A549 (cell line): ENCODE results near the gene RGN. TPM values are rescaled to one million over a fixed set of nuclear protein-coding genes. Genes with fewer than 3 reads are reported as not detected.
"Not testable (repeated sequence)": the region's sequence is repeated elsewhere in the genome, so short reads cannot be mapped to it uniquely, and the experiment has no call there.

Experiments used
- ATAC-seq, 2 experiments: fragments of 200-7000 bp in 1 of 2; fragments of >200 bp in 1 of 2; cut with Nextera tagmentation in 1 of 2; cut with Tn5 transposase in 1 of 2; 3 replicates each; pipeline versions ENCODE4 v1.8.0 to v1.9.1; 2018 to 2020; ENCODE audit warnings: mild to moderate bottlenecking in 1 of 2, moderate library complexity in 1 of 2
- CTCF ChIA-PET: fragments of 300-600 bp; sonication (Branson Sonifier 250); formaldehyde crosslinking; extraction: SDS; loops from one replicate; lab custom pipeline; 2021; ENCODE audit warnings: antibody characterized with exemption, inconsistent platforms; lab: Yijun Ruan, JAX
- POLR2A ChIA-PET: fragments of 350-600 bp; formaldehyde crosslinking; extraction: SDS; loops from one replicate; lab custom pipeline; 2021; ENCODE audit warnings: antibody characterized with exemption, inconsistent platforms; lab: Yijun Ruan, JAX
- DNase-seq, 2 experiments: peaks; one replicate each; pipeline versions ENCODE4 v3.0.0 to v3.0.0-alpha.2; 2011 to 2016; ENCODE audit warnings: low read depth in 1 of 2, low spot score in 1 of 2
- FAIRE-seq: peaks from 2 replicates; lab custom pipeline; 2011; peaks lifted over from hg19 to GRCh38; lab: Jason Lieb, UNC
- H3K27ac ChIP-seq, 2 experiments: fragments of >200 bp; sonication (Bioruptor Twin); formaldehyde crosslinking; 3 replicates each; pipeline ENCODE4 v1.5.1; 2016 to 2017
- H3K4me1 ChIP-seq: fragments of >200 bp; sonication (Bioruptor Twin); formaldehyde crosslinking; 3 replicates; pipeline ENCODE4 v1.6.1; 2016
- H3K4me2 ChIP-seq: fragments of >200 bp; sonication (Bioruptor Twin); formaldehyde crosslinking; 3 replicates; pipeline ENCODE4 v1.6.1; 2016
- H3K4me3 ChIP-seq: fragments of >200 bp; sonication (Bioruptor Twin); formaldehyde crosslinking; 3 replicates; pipeline ENCODE4 v1.5.1; 2016
- H3K9me3 ChIP-seq: fragments of >200 bp; sonication (Bioruptor Twin); formaldehyde crosslinking; 3 replicates; pipeline ENCODE4 v1.6.1; 2016
- BCL3 ChIP-seq: fragments of >200 bp; sonication (Bioruptor Twin); formaldehyde crosslinking; IDR thresholded peaks from 3 replicates; pipeline ENCODE4 v1.6.1; 2016
- BHLHE40 ChIP-seq: IDR thresholded peaks from 2 replicates; pipeline ENCODE4 v1.6.1; 2012; ENCODE audit warnings: low read depth, low read length, inconsistent platforms
- CBX8 ChIP-seq: fragments of 200-600 bp; sonication (generic); IDR thresholded peaks from 2 replicates; pipeline ENCODE4 v1.6.1; 2016
- ELK1 ChIP-seq: fragments of 150-350 bp; IDR thresholded peaks from 2 replicates; pipeline ENCODE4 v1.6.1; 2014; ENCODE audit warnings: low read depth, mild to moderate bottlenecking, low read length
- FOSL2 ChIP-seq, 2 experiments: fragments of 450-650 bp in 1 of 2; fragments of >200 bp in 1 of 2; sonication (Bioruptor Twin) in 1 of 2; formaldehyde crosslinking; IDR thresholded peaks; 2 replicates each; pipeline versions ENCODE4 v1.5.0 to v1.6.1; 2016 to 2020; ENCODE audit warnings: mild to moderate bottlenecking in 1 of 2, moderate library complexity in 1 of 2
- FOXS1 ChIP-seq: fragments of 250-450 bp; sonication (Bioruptor Pico); IDR thresholded peaks from 2 replicates; pipeline ENCODE4 v1.5.0; 2020; ENCODE audit warnings: mild to moderate bottlenecking, moderate library complexity
- JUNB ChIP-seq: fragments of >200 bp; sonication (Bioruptor Twin); formaldehyde crosslinking; IDR thresholded peaks from 2 replicates; pipeline ENCODE4 v1.6.1; 2016
- MYC ChIP-seq: IDR thresholded peaks from 2 replicates; pipeline ENCODE4 v1.6.1; 2012; ENCODE audit warnings: mild to moderate bottlenecking, inconsistent platforms, low read length, improper control_type of control experiment, borderline replicate concordance
- PHF8 ChIP-seq: fragments of 200-600 bp; sonication (generic); IDR thresholded peaks from 2 replicates; pipeline ENCODE4 v1.6.1; 2016; ENCODE audit warnings: low read depth, mild to moderate bottlenecking, antibody characterized with exemption, moderate library complexity, borderline replicate concordance
- POLR2AphosphoS2 ChIP-seq: conservative IDR thresholded peaks from 2 replicates; pipeline ENCODE4 v1.6.1; 2012; ENCODE audit warnings: low read length, improper control_type of control experiment, inconsistent platforms
- RFX5 ChIP-seq: fragments of 450-650 bp; IDR thresholded peaks from 2 replicates; pipeline ENCODE4 v1.7.1; 2014; ENCODE audit warnings: antibody characterized with exemption, mild to moderate bottlenecking, moderate library complexity
- RNF2 ChIP-seq: fragments of 200-600 bp; sonication (generic); IDR thresholded peaks from 2 replicates; pipeline ENCODE4 v1.6.1; 2016; ENCODE audit warnings: low read depth, mild to moderate bottlenecking, antibody characterized with exemption, moderate library complexity, borderline replicate concordance
- SREBF2 ChIP-seq: fragments of 450-650 bp; IDR thresholded peaks from 2 replicates; pipeline ENCODE4 v1.6.1; 2014; ENCODE audit warnings: mild to moderate bottlenecking, moderate library complexity
- ZFP36 ChIP-seq: fragments of 450-650 bp; IDR thresholded peaks from 2 replicates; pipeline ENCODE4 v1.6.1; 2014; ENCODE audit warnings: borderline replicate concordance; ENCODE audit not compliant: partially characterized antibody
- ZNF302 ChIP-seq: fragments of 250-450 bp; sonication (Bioruptor Pico); IDR thresholded peaks from 2 replicates; pipeline ENCODE4 v1.9.0; 2021; ENCODE audit warnings: inconsistent platforms, mild to moderate bottlenecking, moderate library complexity
- WGBS: methylation state at CpG from one replicate; pipeline ENCODE4 v1.1.6; 2017; ENCODE audit errors: missing lambda C conversion rate; 5-methylcytosine and 5-hydroxymethylcytosine counted together
- polyA plus RNA-seq, 4 experiments: library from polyadenylated mRNA; depleted of rRNA in 3 of 4; stranded (reverse); fragments of >200 nt; fragmentation: RNase III in 1 of 4; extraction: RNeasy Plus Mini Kit Qiagen cat#74134 plus additional on column Dnase treatment in 1 of 4; gene quantifications; 2 replicates in 3 of 4; 3 replicates in 1 of 4; pipeline ENCODE4 v1.2.3, GENCODE V29; 2011 to 2017
- TF ChIP-seq, protein P1 (sequence below): fragments of 200-600 bp; sonication (generic); IDR thresholded peaks from 2 replicates; pipeline ENCODE4 v1.6.1; 2016; ENCODE audit warnings: antibody characterized with exemption, mild to moderate bottlenecking, moderate library complexity
- TF ChIP-seq, protein P2 (sequence below): fragments of >200 bp; sonication (Bioruptor Twin); formaldehyde crosslinking; IDR thresholded peaks from 2 replicates; pipeline ENCODE4 v1.6.1; 2016

Gene RGN
- polyA plus RNA-seq, 2 of the 4 experiments (the other 2 are of a cell fraction) = 0.14 TPM; not detected in 1

DNA sequence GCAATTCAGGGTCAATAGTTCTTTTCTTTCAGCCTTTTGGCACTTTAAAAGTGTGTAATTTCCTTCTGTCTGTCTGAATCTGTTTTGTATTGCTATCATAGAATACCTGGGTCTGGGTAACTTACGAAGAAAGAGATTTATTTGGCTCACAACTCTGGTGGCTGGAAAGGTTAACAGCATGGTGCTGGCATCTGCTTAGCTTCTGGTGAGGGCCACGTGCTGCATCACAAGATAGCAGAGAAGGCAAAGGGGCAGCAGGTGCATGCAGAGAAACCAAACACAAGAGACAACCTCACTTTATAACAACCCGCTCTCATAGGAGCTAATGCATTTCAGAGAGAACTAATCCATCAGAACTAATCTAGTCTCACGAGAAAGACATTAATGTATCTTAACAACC lies 18.8 kb downstream of the RGN start (continued):
- TF ChIP-seq ELK1 (no peak), PHF8 (no peak)

GRCh38 chrX:47098338-47099094 lies 20.3 kb downstream of the RGN start:
- no peak for TF ChIP-seq RNF2
- TF ChIP-seq, protein P1, sequence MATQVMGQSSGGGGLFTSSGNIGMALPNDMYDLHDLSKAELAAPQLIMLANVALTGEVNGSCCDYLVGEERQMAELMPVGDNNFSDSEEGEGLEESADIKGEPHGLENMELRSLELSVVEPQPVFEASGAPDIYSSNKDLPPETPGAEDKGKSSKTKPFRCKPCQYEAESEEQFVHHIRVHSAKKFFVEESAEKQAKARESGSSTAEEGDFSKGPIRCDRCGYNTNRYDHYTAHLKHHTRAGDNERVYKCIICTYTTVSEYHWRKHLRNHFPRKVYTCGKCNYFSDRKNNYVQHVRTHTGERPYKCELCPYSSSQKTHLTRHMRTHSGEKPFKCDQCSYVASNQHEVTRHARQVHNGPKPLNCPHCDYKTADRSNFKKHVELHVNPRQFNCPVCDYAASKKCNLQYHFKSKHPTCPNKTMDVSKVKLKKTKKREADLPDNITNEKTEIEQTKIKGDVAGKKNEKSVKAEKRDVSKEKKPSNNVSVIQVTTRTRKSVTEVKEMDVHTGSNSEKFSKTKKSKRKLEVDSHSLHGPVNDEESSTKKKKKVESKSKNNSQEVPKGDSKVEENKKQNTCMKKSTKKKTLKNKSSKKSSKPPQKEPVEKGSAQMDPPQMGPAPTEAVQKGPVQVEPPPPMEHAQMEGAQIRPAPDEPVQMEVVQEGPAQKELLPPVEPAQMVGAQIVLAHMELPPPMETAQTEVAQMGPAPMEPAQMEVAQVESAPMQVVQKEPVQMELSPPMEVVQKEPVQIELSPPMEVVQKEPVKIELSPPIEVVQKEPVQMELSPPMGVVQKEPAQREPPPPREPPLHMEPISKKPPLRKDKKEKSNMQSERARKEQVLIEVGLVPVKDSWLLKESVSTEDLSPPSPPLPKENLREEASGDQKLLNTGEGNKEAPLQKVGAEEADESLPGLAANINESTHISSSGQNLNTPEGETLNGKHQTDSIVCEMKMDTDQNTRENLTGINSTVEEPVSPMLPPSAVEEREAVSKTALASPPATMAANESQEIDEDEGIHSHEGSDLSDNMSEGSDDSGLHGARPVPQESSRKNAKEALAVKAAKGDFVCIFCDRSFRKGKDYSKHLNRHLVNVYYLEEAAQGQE = peak; percentile 52
- CTCF ChIA-PET = interaction anchor here (1.1 to 1.5 kb wide), 2 partner anchors 195 to 340 kb away, joined by 3 to 4 read pairs; partner anchors contain the start of gene SLC9A7
- no peak for ATAC-seq
- Histone ChIP-seq H3K4me1 (no peaks in the 10 kb centered on the region), H3K27ac (no peak overlapping the region), H3K9me3 (no peaks in the 10 kb centered on the region), H3K4me2 (no peak overlapping the region), H3K4me3 (no peak overlapping the region)
- FAIRE-seq = peak; percentile 28
- POLR2A ChIA-PET = no interaction called here
- 87% methylated on average over 2 of the region's 2 CpGs for WGBS
- DNase-seq = no peak

GRCh38 chrX:47101206-47101605 lies 23.0 kb downstream of the RGN start:
- WGBS = 64% methylated on average over 3 of the region's 4 CpGs
- H3K9me3 ChIP-seq = no peaks in the 10 kb centered on the region
- ChIA-PET CTCF (interaction anchor here (1.1 to 1.7 kb wide), 2 partner anchors 8 to 12 kb away, joined by 5 to 7 read pairs; no protein-coding TSS in a partner anchor), POLR2A (no interaction called here)
- no peak for TF ChIP-seq PHF8
- no peak for TF ChIP-seq ZNF302
- no peak for TF ChIP-seq CBX8
- H3K4me1 ChIP-seq = no peaks in the 10 kb centered on the region
- ATAC-seq = no peak
- no peak overlapping the region for H3K4me3 ChIP-seq
- no peak for FAIRE-seq
- H3K27ac ChIP-seq = no peak overlapping the region
- no peak overlapping the region for H3K4me2 ChIP-seq
- DNase-seq = no peak

DNA sequence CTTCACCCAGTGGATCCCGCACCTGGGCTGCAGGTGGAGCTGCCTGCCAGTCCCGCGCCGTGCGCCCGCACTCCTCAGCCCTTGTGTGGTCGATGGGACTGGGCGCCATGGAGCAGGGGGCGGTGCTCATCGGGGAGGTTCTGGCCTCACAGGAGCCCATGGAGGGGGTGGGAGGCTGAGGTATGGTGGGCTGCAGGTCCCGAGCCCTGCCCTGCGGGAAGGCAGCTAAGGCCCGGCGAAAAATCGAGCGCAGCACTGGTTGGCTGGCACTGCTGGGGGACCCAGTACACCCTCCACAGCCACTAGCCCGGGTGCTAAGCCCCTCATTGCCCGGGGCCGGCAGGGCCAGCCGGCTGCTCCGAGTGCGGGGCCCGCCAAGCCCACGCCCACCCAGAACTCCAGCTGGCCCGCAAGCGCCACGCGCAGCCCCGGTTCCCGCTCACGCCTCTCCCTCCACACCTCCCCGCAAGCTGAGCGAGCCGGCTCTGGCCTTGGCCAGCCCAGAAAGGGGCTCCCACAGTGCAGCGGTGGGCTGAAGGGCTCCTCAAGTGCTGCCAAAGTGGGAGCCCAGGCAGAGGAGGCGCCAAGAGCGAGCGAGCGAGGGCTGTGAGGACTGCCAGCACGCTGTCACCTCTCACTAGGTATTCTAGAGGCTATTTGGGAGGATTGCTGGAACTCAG lies 32.8 kb downstream of the RGN start:
- FAIRE-seq, H3K4me2 ChIP-seq, DNase-seq, H3K27ac ChIP-seq, H3K4me1 ChIP-seq, ATAC-seq, H3K4me3 ChIP-seq, POLR2A ChIA-PET, H3K9me3 ChIP-seq: not testable (repeated sequence)
- CTCF ChIA-PET = interaction anchor here (1.1 to 1.7 kb wide), 2 partner anchors 8 to 16 kb away, joined by 3 read pairs; no protein-coding TSS in a partner anchor
- 92% methylated on average over 6 of the region's 40 CpGs for WGBS

GRCh38 chrX:47112316-47112954 lies 34.2 kb downstream of the RGN start:
- ChIA-PET POLR2A (interaction anchor here (0.9 kb wide), 1 partner anchor 17 kb away, joined by 3 read pairs; no protein-coding TSS in a partner anchor), CTCF (interaction anchor here (0.7 to 1.1 kb wide), 2 partner anchors 10 to 19 kb away, joined by 3 read pairs; no protein-coding TSS in a partner anchor)
- Histone ChIP-seq H3K4me3 (no peak overlapping the region), H3K27ac (no peak overlapping the region), H3K4me1 (no peaks in the 10 kb centered on the region), H3K4me2 (no peak overlapping the region), H3K9me3 (no peaks in the 10 kb centered on the region)
- ATAC-seq (peak in 1 of 2 experiments; percentile 33; a peak in 1 of 6 replicates), FAIRE-seq (no peak), DNase-seq (no peak)
- WGBS = 71% methylated on average over 7 of the region's 9 CpGs
- TF ChIP-seq FOXS1 (CRISPR knock-in tag) (no peak), POLR2AphosphoS2 (no peak), BHLHE40 (no peak), MYC (no peak), SREBF2 (no peak), RFX5 (no peak), PHF8 (no peak), BCL3 (no peak), ZFP36 (no peak), FOSL2 (IDR thresholded peaks at IDR 0.05) (no peak), FOSL2 (CRISPR knock-in tag; IDR thresholded peaks at IDR 0.05) (no peak), JUNB (no peak)
- TF ChIP-seq, protein P2, sequence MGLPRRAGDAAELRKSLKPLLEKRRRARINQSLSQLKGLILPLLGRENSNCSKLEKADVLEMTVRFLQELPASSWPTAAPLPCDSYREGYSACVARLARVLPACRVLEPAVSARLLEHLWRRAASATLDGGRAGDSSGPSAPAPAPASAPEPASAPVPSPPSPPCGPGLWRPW = no peak
